ENCODE data around the gene ATM.

GRCh38 chr11:108286956-108287355, 64.1 kb downstream of the ATM start:
- TF ChIP-seq, protein P1, sequence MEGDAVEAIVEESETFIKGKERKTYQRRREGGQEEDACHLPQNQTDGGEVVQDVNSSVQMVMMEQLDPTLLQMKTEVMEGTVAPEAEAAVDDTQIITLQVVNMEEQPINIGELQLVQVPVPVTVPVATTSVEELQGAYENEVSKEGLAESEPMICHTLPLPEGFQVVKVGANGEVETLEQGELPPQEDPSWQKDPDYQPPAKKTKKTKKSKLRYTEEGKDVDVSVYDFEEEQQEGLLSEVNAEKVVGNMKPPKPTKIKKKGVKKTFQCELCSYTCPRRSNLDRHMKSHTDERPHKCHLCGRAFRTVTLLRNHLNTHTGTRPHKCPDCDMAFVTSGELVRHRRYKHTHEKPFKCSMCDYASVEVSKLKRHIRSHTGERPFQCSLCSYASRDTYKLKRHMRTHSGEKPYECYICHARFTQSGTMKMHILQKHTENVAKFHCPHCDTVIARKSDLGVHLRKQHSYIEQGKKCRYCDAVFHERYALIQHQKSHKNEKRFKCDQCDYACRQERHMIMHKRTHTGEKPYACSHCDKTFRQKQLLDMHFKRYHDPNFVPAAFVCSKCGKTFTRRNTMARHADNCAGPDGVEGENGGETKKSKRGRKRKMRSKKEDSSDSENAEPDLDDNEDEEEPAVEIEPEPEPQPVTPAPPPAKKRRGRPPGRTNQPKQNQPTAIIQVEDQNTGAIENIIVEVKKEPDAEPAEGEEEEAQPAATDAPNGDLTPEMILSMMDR (IDR thresholded peaks at IDR 0.05): no peak
- no peak for TF ChIP-seq POLR2A (IDR thresholded peaks at IDR 0.05)

All from body of pancreas (tissue), 4 donors.